Measurements from ENCODE around the gene RFC2. TPM values are rescaled to one million over a fixed set of nuclear protein-coding genes. Genes with fewer than 3 reads are reported as not detected.

RFC2 gene
- polyA plus RNA-seq, 1 of the 3 experiments (the other 2 are of a cell fraction): 31.2 TPM

DNA sequence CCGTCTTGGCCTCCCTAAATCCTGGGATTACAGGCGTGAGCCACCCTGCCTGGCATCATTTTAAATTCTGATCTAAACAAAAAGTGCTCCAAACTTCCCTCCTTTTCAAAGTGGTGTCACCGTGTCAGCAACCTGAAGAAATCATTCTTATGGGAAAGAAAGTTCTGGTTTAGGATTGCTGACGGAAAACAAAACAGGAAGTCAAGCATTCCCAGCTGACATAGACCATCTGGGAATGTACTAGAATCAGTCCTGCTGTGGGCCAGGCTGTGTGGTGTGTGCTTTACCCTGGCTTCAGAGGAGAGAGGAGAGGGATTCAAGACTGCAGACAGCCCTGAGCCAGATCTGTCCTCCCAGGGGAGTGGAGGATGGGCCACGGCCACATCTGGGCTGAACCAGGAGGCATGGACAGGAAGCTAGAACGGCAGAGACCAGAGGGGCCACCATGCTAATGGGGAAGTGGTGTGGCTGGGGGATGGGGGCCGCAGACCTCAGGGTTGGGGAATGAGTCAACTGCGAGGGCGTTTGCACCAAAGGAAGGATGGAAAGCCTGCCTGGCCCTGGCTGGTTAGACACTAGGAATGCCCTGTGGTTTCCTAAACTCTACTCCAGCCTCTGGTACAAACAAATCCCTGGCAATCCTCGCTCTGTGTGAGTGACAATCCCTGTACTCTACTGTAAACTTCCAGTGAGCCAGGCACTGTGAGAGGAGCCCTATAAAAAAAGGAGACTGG is 18.3 kb upstream of the RFC2 start:
- peak overlapping the region; percentile 51 for H3K4me2 ChIP-seq
- peak; percentile 68 for DNase-seq
- no peaks in the 10 kb centered on the region for H3K9me2 ChIP-seq
- H3K4me3 ChIP-seq (ENCODE audit: low read depth in 2 of 2, low read length in 1 of 2): no peak overlapping the region
- no peaks in the 10 kb centered on the region for H3K9me3 ChIP-seq
- no peaks in the 10 kb centered on the region for H3K36me3 ChIP-seq (replicated peaks in 1 of 2; ENCODE audit: control insufficient read depth in 1 of 2, insufficient read depth in 2 of 2, low read length in 1 of 2)
- no peaks in the 10 kb centered on the region for H4K20me1 ChIP-seq (ENCODE audit: insufficient read depth)
- H3K9ac ChIP-seq: peak overlapping the region; percentile 66
- WGBS (ENCODE audit: low lambda C conversion rate): 34% methylated on average over 10 of the region's 10 CpGs
- ChIA-PET CTCF (interaction anchor here (1.1 to 6.7 kb wide), 3 partner anchors 15 to 128 kb away, joined by 3 to 61 read pairs (median 42); partner anchors contain the start of gene CLIP2), POLR2A (no interaction called here)
- peak overlapping the region; percentile 71 for H2AFZ ChIP-seq (ENCODE audit: low read depth)
- H3K4me1 ChIP-seq (ENCODE audit: control insufficient read depth in 1 of 2, insufficient read depth in 2 of 2, low read depth in 1 of 2, low read length in 1 of 2): peaks cover 4 to 16% of the 10 kb centered on the region in 2 experiments; a peak in 3 of 4 replicates
- peaks cover 45% of the 10 kb centered on the region for H3F3A ChIP-seq (replicated peaks; ENCODE audit: insufficient read depth)
- H3K27me3 ChIP-seq (ENCODE audit: insufficient read depth): no peaks in the 10 kb centered on the region
- H3K79me2 ChIP-seq (ENCODE audit: insufficient read depth): no peaks in the 10 kb centered on the region
- H3K27ac ChIP-seq (ENCODE audit: low read depth in 2 of 2, low read length in 1 of 2): peak overlapping the region; percentile 56 to 99
- peak; percentile 41; the same call in 1 of the 2 replicates for TF ChIP-seq GABPA (IDR thresholded peaks at IDR 0.05; ENCODE audit: low read depth)
- TF ChIP-seq NFIC (IDR thresholded peaks at IDR 0.05; ENCODE audit: borderline replicate concordance): no peak
- peak; percentile 85; the same call in 1 of the 2 replicates for TF ChIP-seq JUND (IDR thresholded peaks at IDR 0.05)
- no peak for TF ChIP-seq RAD21 (IDR thresholded peaks at IDR 0.05; ENCODE audit: low read length)
- no peak for TF ChIP-seq FOXJ3 (CRISPR knock-in tag; IDR thresholded peaks at IDR 0.05)
- TF ChIP-seq, protein P1, sequence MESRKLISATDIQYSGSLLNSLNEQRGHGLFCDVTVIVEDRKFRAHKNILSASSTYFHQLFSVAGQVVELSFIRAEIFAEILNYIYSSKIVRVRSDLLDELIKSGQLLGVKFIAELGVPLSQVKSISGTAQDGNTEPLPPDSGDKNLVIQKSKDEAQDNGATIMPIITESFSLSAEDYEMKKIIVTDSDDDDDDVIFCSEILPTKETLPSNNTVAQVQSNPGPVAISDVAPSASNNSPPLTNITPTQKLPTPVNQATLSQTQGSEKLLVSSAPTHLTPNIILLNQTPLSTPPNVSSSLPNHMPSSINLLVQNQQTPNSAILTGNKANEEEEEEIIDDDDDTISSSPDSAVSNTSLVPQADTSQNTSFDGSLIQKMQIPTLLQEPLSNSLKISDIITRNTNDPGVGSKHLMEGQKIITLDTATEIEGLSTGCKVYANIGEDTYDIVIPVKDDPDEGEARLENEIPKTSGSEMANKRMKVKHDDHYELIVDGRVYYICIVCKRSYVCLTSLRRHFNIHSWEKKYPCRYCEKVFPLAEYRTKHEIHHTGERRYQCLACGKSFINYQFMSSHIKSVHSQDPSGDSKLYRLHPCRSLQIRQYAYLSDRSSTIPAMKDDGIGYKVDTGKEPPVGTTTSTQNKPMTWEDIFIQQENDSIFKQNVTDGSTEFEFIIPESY (IDR thresholded peaks at IDR 0.05; ENCODE audit: borderline replicate concordance, low read depth): no peak
- TF ChIP-seq EP300 (IDR thresholded peaks at IDR 0.05; ENCODE audit: borderline replicate concordance in 1 of 2, low read depth in 1 of 2, low read length in 1 of 2): peak in 1 of 2 experiments; percentile 67; a peak in 2 of 4 replicates
- TF ChIP-seq FOXM1 (IDR thresholded peaks at IDR 0.05; ENCODE audit: low read depth): 0 out of 2 replicates have a peak, but pooled peaks have one; percentile 25
- TF ChIP-seq RXRA (IDR thresholded peaks at IDR 0.05; ENCODE audit: borderline replicate concordance, low read depth): no peak
- peak; percentile 53 for TF ChIP-seq TAF1 (IDR thresholded peaks at IDR 0.05; ENCODE audit: borderline replicate concordance, low read depth, low read length)
- TF ChIP-seq TEAD4 (IDR thresholded peaks at IDR 0.05; ENCODE audit: borderline replicate concordance, insufficient read depth): 0 out of 2 replicates have a peak, but pooled peaks have one; percentile 43
- TF ChIP-seq SMC3 (IDR thresholded peaks at IDR 0.05; ENCODE audit: low read depth, low read length): no peak
- TF ChIP-seq TCF12 (IDR thresholded peaks at IDR 0.05): peak; percentile 70
- TF ChIP-seq ELF1 (IDR thresholded peaks at IDR 0.05): peak; percentile 67
- TF ChIP-seq GATA2 (CRISPR knock-in tag; IDR thresholded peaks at IDR 0.05): no peak
- TF ChIP-seq, protein P2, sequence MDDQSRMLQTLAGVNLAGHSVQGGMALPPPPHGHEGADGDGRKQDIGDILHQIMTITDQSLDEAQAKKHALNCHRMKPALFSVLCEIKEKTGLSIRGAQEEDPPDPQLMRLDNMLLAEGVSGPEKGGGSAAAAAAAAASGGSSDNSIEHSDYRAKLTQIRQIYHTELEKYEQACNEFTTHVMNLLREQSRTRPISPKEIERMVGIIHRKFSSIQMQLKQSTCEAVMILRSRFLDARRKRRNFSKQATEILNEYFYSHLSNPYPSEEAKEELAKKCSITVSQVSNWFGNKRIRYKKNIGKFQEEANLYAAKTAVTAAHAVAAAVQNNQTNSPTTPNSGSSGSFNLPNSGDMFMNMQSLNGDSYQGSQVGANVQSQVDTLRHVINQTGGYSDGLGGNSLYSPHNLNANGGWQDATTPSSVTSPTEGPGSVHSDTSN (IDR thresholded peaks at IDR 0.05): peak; percentile 23
- TF ChIP-seq CHD2 (IDR thresholded peaks at IDR 0.05; ENCODE audit: low read length, partially characterized antibody): no peak
- TF ChIP-seq, protein P3, sequence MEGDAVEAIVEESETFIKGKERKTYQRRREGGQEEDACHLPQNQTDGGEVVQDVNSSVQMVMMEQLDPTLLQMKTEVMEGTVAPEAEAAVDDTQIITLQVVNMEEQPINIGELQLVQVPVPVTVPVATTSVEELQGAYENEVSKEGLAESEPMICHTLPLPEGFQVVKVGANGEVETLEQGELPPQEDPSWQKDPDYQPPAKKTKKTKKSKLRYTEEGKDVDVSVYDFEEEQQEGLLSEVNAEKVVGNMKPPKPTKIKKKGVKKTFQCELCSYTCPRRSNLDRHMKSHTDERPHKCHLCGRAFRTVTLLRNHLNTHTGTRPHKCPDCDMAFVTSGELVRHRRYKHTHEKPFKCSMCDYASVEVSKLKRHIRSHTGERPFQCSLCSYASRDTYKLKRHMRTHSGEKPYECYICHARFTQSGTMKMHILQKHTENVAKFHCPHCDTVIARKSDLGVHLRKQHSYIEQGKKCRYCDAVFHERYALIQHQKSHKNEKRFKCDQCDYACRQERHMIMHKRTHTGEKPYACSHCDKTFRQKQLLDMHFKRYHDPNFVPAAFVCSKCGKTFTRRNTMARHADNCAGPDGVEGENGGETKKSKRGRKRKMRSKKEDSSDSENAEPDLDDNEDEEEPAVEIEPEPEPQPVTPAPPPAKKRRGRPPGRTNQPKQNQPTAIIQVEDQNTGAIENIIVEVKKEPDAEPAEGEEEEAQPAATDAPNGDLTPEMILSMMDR (IDR thresholded peaks at IDR 0.05): no peak
- peak; percentile 60; the same call in 1 of the 2 replicates for TF ChIP-seq YY1 (IDR thresholded peaks at IDR 0.05; ENCODE audit: low read depth)
- TF ChIP-seq, protein P4, sequence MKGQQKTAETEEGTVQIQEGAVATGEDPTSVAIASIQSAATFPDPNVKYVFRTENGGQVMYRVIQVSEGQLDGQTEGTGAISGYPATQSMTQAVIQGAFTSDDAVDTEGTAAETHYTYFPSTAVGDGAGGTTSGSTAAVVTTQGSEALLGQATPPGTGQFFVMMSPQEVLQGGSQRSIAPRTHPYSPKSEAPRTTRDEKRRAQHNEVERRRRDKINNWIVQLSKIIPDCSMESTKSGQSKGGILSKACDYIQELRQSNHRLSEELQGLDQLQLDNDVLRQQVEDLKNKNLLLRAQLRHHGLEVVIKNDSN (IDR thresholded peaks at IDR 0.05; ENCODE audit: borderline replicate concordance, low read depth): no peak
- TF ChIP-seq RCOR1 (IDR thresholded peaks at IDR 0.05; ENCODE audit: low read length): no peak
- no peak for TF ChIP-seq MEF2A (IDR thresholded peaks at IDR 0.05; ENCODE audit: borderline replicate concordance, low read depth)
- TF ChIP-seq, protein P5, sequence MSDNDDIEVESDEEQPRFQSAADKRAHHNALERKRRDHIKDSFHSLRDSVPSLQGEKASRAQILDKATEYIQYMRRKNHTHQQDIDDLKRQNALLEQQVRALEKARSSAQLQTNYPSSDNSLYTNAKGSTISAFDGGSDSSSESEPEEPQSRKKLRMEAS (IDR thresholded peaks at IDR 0.05; ENCODE audit: low read depth): peak; percentile 86; the same call in 1 of the 2 replicates
- TF ChIP-seq NRF1 (IDR thresholded peaks at IDR 0.05; ENCODE audit: low read depth, low read length): no peak
- TF ChIP-seq, protein P6, sequence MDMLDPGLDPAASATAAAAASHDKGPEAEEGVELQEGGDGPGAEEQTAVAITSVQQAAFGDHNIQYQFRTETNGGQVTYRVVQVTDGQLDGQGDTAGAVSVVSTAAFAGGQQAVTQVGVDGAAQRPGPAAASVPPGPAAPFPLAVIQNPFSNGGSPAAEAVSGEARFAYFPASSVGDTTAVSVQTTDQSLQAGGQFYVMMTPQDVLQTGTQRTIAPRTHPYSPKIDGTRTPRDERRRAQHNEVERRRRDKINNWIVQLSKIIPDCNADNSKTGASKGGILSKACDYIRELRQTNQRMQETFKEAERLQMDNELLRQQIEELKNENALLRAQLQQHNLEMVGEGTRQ (IDR thresholded peaks at IDR 0.05; ENCODE audit: borderline replicate concordance, low read depth, low read length): no peak
- TF ChIP-seq FOSL2 (IDR thresholded peaks at IDR 0.05; ENCODE audit: borderline replicate concordance, low read depth): peak; percentile 82
- no peak for TF ChIP-seq POLR2AphosphoS5 (IDR thresholded peaks at IDR 0.05; ENCODE audit: low read depth, low read length)
- TF ChIP-seq RFX5 (IDR thresholded peaks at IDR 0.05; ENCODE audit: low read length): no peak
